HK-2 (cell line): ENCODE measurements around the gene SSBP2.

Source experiments
- DNase-seq: peaks from one replicate; pipeline ENCODE4 v3.0.0-alpha.2; 2018; ENCODE audit not compliant: unreplicated experiment

SSBP2 gene

DNA sequence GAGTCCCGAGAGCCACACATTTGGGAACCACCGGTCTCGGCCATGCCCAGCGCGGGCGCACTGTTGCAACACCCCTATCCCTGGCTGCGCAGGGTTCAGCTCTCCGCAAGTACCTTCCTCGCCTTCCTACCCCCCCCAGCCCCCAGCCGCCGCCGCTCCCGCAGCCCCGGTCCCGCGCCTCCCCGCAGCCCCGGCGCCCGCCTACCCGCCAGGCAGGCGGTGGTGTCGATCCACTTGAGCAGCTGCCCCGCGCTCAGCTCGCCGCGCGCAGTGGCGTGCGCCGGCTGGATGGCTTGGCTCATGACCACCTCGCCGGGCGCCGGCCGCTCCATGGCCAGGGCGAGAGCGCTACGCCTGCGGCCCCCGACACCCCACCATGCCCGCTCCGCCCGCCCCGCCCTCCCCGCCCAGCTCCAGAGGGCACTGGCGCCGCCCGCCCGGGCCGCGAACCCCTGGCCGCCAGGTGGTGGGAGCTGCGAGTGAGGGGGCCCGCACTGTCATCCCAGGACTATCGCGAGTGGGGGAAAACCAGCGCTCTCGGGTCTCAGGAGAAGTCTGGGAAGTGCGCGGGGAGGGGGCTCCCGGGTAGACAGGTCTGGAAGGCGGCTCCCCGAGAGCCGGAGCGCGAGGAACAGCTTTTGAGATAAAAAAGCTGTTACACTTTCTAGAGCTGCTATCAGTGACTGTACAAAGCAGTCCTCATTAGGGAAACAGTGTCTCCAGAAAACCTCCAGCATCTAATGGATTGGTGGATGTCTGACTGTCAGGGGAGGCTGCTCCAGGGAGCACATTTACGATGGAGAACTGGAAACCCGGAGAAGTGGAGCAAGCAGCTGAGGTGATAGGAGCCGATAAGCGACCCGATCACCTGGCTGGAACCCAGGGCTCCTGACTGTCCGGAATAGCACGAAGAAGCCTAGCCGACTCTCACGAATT, 356.8 kb downstream of the SSBP2 start, which contains the start of gene ACOT12:
Gene ACOT12, minus strand, starts transcription at position 352 of the 936 bp plus-strand sequence. Its CDS starts 20 bp downstream, at position 332.
- no peak for DNase-seq

DNA sequence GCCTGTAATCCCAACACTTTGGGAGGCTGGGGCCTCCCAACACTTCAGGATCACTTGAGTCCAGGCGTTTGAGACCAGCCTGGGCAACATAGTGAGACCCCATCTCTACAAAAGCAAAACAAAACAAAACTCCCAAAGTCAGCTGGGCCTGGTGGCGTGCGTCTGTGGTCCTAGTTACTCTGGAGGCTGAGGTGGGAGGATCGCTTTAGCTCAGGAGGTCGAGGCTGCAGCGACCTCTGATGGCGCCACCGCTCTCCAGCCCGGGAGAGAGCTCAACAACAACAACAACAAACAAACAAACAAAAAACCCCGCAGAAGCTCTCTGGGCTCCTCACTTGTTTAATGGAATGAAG, 357.5 kb downstream of the SSBP2 start:
- no peak for DNase-seq

DNA sequence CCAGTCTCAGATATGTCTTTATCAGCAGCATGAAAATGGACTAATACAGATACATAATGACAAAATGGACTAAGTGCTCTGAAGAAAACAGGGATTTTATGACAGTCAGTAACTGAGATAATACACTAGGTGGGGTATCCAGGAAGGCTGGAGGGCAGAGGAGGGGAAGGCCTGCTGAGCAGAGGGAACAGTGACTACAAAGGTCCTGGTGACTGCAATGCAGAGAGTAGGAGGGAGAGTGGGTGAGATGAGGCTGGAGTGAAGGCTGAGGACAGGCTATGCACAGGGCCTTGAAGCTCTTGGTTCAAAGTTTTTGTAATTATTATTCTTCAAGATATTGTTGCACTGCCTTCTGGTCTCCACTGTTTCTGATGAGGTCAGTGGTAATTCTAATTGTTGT, 361.9 kb downstream of the SSBP2 start:
- DNase-seq, result no peak

DNA sequence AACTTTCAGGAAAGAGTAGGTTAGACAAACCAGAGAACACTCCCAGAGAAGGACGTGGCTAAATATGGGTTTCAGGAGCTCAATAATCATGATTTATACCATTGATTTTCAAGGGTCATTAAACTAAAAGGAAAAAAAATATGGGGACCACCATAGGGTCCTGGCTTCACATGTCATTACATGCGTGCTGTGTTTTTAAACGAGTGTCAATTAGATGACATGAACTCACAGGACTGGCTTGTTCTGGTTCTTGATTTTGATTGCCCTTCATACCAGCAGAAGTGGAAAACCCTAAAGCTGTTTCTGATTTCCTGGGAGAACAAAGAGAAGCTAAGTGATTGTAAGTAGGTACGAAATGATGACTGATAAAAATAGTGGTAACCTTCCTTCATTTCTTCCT, 362.7 kb downstream of the SSBP2 start:
- DNase-seq, result no peak

DNA sequence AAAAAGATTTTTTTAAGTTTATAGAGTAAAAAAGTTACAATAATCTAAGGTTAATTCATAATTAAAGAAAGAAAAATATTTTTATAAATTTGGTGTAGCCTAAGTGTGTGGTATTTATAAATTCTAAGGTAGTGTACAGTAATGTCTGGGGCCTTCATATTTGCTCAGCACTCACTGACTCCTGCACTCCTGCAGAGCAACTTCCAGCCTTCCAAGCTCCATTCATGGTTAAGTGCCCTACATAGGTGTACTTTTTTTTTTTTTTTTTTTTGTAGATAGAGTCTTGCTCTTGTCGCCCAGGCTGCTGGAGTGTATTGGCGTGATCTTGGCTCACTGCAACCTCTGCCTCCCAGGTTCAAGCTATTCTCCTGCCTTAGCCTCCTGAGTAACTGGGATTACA, 367.0 kb downstream of the SSBP2 start:
- no peak for DNase-seq

DNA sequence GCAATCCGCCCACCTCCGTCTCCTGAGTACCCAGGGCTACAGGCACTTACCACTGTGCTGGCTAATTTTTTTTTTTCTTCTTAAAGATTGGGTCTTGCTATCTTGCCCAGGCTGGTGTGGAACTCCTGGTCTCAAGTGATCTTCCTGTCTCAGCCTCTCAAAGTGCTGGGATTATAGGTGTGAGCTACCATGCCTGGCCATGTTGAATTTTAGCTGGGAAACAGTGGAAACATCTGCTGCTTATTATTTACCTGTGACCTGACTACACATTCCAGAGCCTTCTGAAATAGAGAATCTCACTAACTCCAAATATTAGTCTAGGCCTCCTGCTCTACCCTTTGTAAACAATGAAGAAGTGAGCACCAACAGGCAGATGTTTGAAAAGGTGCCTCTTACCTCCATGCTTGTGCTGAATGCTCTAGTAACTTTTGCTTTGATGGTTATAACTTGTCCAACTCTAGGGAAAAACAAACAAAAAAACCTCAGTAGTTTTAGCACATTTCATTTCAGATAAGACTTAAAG, 379.5 kb downstream of the SSBP2 start:
- DNase-seq, result no peak

DNA sequence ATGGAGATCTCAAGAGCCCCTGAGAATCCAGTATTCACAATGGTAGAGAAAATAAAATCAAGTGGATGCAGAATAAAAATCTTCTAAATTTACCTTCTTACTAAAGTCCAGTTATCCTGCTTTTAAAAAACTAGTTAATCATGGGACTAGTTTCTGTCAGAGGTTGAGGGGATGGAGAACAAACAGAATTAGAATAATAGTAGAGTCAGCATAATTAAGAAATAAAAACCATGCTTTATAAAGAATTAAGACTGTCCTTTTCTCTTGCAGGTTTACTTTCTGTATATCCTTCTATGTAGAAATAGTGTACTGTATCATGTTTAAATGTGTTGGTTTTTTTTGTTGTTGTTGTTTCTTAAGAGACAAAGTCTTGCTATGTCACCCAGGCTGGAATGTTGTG, 380.0 kb downstream of the SSBP2 start:
- DNase-seq, result no peak

DNA sequence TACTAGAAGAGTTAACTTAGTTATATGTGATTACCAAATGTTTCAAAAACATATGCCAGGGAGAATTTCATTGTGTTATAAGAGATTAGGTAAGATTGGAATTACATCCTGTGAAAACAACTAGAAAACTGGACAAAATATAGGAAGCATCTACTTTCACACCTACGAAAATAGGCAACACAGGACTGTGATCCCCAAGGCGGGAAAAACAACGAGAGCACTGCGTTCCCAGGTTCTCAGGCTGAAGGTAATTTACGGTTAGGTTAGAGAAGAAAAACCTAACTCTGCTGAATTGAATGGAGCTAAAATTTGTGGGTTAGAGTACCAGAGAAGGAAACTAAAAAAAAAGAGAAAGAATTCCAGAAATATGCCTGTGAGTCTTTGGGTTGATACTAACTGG, 385.4 kb downstream of the SSBP2 start:
- DNase-seq, result no peak

DNA sequence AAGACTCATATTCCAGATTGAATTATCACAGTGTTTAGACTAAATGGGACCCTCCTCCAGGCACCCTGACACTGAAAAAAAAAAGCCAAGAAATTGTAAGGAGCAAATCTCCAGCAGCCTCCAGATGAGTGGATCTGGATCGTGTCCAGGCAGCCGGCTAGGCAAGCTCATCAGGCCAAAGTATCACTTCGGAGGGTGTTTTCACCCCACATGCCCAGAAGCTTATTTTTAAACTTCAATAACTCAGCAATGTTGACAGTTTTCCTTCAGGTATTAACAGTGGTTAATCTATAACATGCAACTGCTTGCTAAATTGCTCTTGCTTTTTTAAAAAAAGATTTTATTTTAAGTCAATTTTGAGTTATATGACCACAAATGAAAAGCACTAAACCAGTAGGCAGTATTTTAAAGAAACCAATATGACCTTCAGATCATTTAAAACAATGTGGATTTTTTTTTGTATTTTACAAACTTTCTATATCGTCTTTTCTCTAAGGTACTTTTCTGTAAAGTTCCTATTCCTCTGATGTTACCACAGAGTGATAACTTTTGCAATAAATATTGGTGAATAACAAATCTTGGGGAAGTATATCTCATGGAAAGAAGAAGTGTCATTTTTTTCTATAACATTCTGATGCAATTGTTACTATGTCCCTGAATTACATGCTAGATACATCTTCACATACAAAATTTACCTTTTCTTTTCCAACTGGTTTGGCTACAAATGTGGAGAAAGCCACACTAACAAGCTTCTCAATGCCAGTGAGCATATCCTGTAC, 387.6 kb downstream of the SSBP2 start:
- DNase-seq, result no peak
